Femur (tissue), 1 donor: ENCODE measurements around the gene ARHGAP35.
"Not testable (repeated sequence)": the region's sequence is repeated elsewhere in the genome, so short reads cannot be mapped to it uniquely, and the experiment has no call there.

ENCODE experiments used
- DNase-seq: peaks from one replicate; pipeline ENCODE4 v3.0.0-alpha.2; 2017

Gene ARHGAP35

GRCh38 chr19:46872967-46873366 is 12.2 kb downstream of the ARHGAP35 start:
- no peak for DNase-seq

DNA sequence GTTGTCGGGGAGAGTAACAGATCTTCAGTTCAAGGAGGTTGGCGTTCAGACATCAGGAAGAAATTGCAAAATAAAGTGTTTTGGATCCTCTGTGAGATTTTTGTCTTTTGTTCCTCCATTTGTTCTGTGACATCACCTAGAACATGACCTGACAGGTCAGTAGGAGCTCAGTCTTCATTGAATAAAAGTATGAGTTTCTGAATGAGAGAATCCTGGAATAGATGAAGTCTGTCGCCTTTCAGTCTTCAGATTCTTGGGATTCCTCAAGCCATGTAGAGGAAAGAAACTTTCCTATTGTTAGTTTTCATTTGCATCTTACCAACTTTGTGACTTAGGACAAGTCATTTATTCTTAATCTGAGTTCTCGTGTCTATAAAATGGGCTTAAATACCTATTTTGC is 14.4 kb downstream of the ARHGAP35 start:
- DNase-seq = no peak

DNA sequence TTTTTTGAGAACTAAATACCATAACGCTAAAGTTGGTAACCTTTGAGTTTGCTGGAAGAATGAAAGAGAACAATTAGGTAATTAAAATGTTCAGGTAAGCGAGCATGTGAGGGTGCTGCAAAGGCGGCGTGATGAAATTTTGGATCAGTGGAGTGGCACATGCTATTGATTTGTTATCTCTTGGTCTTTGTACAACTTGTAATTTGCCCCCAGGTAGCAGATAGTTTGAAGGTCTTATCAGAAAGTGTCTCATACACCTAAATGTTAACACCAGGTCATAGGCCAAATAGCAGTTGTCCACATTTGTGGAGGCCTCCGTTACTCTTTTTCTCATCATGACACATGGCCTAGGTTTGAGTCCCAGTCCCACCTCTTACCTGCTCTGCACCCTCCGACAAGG is 14.9 kb downstream of the ARHGAP35 start:
- DNase-seq = no peak

- DNase-seq = no peak
Observed at GRCh38 chr19:46878613-46879375, 18.0 kb downstream of the ARHGAP35 start.

- DNase-seq = no peak
Observed at GRCh38 chr19:46880431-46880830, 19.6 kb downstream of the ARHGAP35 start.

DNA sequence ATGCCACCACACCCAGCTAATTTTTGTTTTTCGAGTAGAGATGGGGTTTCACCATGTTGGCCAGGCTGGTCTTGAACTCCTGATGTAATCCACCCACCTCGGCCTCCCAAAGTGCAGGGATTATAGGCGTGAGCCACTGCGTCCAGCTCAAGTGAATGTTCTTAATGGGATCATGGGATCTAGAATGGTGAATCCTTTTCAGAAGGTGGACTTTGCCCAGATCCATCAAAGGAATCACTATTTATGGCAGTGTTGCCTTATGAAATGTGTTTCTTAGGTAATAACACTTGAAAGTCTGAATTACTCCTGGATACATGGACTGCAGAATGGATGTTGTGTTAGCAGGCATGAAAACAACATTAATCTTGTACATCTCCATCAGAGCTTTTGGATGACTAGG is 20.3 kb downstream of the ARHGAP35 start:
- no peak for DNase-seq

DNA sequence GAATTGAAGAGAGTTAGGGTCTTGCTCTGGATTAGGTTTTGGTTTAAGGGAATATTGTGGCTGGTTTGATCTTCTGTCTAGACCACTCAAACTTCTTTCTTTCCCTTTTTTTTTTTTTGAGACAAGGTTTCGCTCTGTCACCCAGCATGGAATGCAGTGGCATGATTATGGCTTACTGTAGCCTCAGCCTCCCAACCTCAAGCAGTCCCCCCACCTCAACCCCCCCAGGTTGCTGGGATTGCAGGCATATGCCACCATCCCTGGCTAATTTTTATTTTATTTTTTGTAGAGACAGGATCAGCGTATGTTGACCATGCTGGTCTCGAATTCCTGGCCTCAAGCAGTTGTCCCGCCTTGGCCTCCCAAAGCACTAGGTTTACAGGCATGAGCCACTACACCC is 21.2 kb downstream of the ARHGAP35 start:
- DNase-seq = no peak

GRCh38 chr19:46882751-46883150 is 22.0 kb downstream of the ARHGAP35 start:
- DNase-seq = not testable (repeated sequence)

- DNase-seq = no peak
Observed at GRCh38 chr19:46885411-46885810, 24.6 kb downstream of the ARHGAP35 start.

GRCh38 chr19:46886546-46887239 is 25.9 kb downstream of the ARHGAP35 start:
- no peak for DNase-seq

DNA sequence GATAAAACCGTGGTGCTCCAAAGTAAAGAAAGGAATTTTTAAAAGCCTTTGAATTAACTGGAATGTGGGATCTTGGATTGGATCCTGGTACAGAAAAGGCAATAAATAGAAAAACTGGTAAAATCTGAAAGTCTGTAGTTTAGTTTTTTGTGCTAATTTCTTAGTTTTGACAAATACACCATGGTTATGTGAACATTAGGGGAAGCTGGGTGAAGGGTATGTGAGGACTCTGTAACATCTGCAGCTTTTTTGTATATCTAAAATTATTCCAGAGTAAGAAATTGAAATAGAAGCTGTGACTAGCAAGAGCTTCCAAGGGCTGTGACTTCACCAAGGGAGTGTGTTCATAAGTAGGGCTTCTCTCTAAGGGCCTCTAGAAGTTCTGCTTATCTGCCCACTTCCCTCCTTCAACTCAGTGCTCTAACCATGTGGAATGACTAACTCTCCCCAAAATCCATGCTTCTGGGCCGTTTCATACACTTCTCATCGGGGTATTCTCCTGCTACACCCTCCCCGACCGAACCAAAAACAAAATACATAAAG is 26.5 kb downstream of the ARHGAP35 start:
- DNase-seq = no peak

DNA sequence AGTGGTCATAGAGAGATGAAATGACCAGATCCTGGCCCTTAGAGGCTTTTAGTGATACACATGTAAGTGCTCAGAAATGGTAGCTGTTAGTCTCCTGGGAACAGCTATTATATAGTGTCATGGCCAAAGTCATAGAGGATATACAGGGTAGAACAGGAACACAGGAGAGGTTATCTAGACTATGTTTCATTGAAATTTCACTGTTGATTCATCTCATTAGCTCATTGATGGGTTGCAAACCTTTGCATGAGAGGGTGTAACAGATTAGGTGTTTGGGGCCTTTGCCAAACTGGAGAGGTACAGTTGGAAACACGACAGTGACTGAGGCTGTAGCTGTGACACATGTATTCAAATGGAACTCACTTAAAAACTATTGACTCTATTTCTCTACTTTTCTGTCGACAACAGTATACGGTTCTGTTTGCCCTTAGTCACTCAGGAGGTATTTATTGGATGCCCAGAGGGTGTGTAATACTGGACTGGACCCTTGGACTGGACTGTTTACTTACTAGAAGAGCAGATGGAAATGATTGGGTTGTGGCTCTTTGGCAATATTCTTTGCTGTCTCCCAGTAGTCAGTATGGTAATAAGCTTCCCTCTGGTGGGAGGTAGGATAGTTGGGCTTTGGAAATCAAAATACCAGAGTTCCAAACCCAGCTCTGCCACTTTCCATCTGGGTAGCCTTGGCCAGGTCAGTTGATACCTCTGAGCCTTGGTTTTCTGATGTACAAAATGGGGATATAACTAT is 29.8 kb downstream of the ARHGAP35 start:
- no peak for DNase-seq

DNA sequence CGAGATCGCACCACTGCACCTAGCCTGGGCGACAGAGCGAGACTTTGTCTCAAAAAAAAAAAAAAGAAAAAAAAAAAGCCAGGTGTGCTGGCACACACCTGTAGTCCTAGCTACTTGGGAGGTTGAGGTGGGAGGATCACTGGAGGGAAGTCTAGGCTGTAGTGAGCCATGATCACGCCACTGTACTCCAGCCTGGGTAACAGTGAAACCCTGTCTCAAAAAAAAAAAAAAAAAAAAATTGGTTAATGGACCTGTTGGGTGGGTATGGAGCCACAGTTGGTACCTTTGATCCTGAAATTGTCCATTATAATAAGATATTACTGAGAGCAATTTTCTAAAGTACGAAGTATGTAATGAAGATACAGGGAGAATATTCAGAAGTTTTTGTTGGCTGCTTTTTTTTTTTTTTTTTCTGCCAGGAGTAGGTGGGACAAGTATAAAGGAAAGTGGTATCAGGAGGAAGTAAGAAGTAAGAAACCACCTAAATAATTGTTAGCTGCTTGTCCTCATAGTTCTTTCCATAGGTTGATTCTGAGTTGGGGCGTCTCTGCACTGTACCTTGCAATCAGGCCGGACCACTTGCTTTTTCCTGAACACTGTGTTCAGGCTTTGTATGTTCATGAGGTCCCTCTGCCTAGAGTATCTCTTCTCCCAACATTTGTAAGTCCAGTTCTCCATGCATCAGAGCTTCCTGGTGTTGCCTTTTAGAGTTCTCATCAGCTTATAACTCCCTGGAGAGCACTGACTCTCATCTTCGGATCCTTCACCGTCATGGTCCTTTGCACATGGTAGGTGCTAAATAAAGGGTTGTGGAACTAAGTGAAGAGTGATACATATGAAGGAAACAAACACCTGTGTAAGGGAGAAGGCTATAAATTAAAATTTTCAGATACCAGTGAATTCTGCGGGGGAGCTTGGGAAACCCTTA is 31.7 kb downstream of the ARHGAP35 start:
- no peak for DNase-seq

GRCh38 chr19:46896076-46896794 is 35.4 kb downstream of the ARHGAP35 start:
- peak; percentile 35 for DNase-seq

- DNase-seq = peak; percentile 46
Observed at GRCh38 chr19:46898731-46899130, 37.9 kb downstream of the ARHGAP35 start.

GRCh38 chr19:46900341-46900740 is 39.5 kb downstream of the ARHGAP35 start:
- DNase-seq = no peak

DNA sequence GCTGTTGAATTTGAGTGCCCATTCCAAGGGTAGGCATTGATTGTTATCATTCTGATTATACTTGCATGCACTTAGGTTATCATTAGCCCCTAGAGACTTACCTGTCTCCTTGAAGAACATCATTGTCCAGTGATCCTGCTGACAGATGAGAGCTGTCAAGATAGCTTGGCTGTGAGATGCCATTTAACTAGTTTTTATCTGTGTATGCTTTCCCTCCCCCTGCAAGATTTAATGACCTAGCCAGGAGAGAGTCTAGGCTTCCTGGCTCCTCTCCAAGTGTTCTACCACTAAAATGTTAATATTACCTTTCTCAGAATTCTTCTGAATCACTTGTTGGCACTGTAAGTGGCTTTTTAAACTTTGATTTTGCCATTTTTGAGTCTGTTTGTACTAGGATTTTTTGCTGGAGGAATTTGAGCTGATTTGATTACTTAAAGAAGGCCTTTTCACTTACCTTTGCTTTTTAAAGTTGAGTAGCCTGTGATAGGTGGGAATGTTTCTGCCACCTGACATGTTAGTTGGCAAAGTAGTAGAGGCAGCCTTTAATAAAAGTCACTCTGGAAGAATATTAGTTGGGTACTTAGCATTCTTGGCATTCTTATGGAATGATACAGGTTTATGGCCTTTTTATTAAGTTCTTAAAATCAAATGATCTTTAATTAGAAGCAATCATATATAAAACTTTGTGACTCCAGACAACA is 41.1 kb downstream of the ARHGAP35 start:
- no peak for DNase-seq

GRCh38 chr19:46902402-46902766 is 41.6 kb downstream of the ARHGAP35 start:
- DNase-seq = no peak

GRCh38 chr19:46903458-46903857 is 42.7 kb downstream of the ARHGAP35 start:
- no peak for DNase-seq

GRCh38 chr19:46904114-46905060 is 43.6 kb downstream of the ARHGAP35 start:
- peak; percentile 58 for DNase-seq
